IMR-90 (cell line): ENCODE results near the gene FAM234A. TPM values are rescaled to one million over a fixed set of nuclear protein-coding genes. Genes with fewer than 3 reads are reported as not detected.

Experiments
- ATAC-seq: fragments of 200-7000 bp; cut with Tn5 transposase; 2 replicates; pipeline ENCODE4 v1.9.1; 2020; ENCODE audit warnings: low read depth, mild to moderate bottlenecking, moderate library complexity
- BruUV-seq: library from RNA; stranded (reverse); fragments of 400-500 nt; replicated peaks from 2 replicates; lab custom pipeline; 2021; lab: Mats Ljungman, UMichigan
- CTCF ChIA-PET: fragments of 300-600 bp; formaldehyde crosslinking; extraction: SDS; loops from one replicate; lab custom pipeline; 2021; ENCODE audit warnings: antibody characterized with exemption; lab: Yijun Ruan, JAX
- POLR2A ChIA-PET: fragments of 300-600 bp; sonication (Branson Sonifier 250); formaldehyde crosslinking; loops from one replicate; lab custom pipeline; 2022; ENCODE audit warnings: antibody characterized with exemption; ENCODE audit not compliant: unreplicated experiment; lab: Charles Lee
- DNase-seq: peaks from one replicate; pipeline ENCODE4 v3.0.0; 2013
- H2AFZ ChIP-seq: replicated peaks from 2 replicates; pipeline ENCODE3; 2013; ENCODE audit warnings: low read length, mild to moderate bottlenecking; ENCODE audit not compliant: poor library complexity
- H2AK5ac ChIP-seq: 2 replicates; pipeline ENCODE4 v1.6.1; 2013; ENCODE audit warnings: low read depth, low read length, inconsistent platforms
- H2AK9ac ChIP-seq: replicated peaks from 2 replicates; pipeline ENCODE3; 2013; ENCODE audit warnings: mild to moderate bottlenecking, low read depth, low read length, moderate library complexity; ENCODE audit not compliant: poor library complexity
- H2BK120ac ChIP-seq: 2 replicates; pipeline ENCODE4 v1.6.1; 2013; ENCODE audit warnings: low read depth, low read length, inconsistent platforms
- H2BK15ac ChIP-seq: 3 replicates; pipeline ENCODE4 v1.6.1; 2013; ENCODE audit warnings: low read depth, low read length, inconsistent platforms
- H2BK20ac ChIP-seq: 2 replicates; pipeline ENCODE4 v1.6.1; 2013; ENCODE audit warnings: low read depth, mild to moderate bottlenecking, inconsistent platforms, low read length, moderate library complexity
- H2BK5ac ChIP-seq: 2 replicates; pipeline ENCODE4 v1.6.1; 2013; ENCODE audit warnings: mild to moderate bottlenecking, low read depth, low read length, inconsistent platforms; ENCODE audit not compliant: poor library complexity, severe bottlenecking
- H3K14ac ChIP-seq: replicated peaks from 2 replicates; pipeline ENCODE4 v1.6.1; 2013; ENCODE audit warnings: low read depth, low read length, inconsistent platforms
- H3K18ac ChIP-seq: 2 replicates; pipeline ENCODE4 v1.6.1; 2013; ENCODE audit warnings: low read depth, low read length, control low read depth
- H3K23ac ChIP-seq: 2 replicates; pipeline ENCODE4 v1.6.1; 2013; ENCODE audit warnings: low read depth, low read length, inconsistent platforms
- H3K27ac ChIP-seq: 2 replicates; pipeline ENCODE4 v1.5.1; 2013; ENCODE audit warnings: mild to moderate bottlenecking, control low read depth, low read length; ENCODE audit not compliant: insufficient read depth
- H3K27me3 ChIP-seq: 2 replicates; pipeline ENCODE4 v1.6.1; 2013; ENCODE audit warnings: low read length; ENCODE audit not compliant: control insufficient read depth, insufficient read depth
- H3K36me3 ChIP-seq: 2 replicates; pipeline ENCODE4 v1.6.1; 2013; ENCODE audit warnings: low read length, mixed read lengths; ENCODE audit not compliant: control insufficient read depth, insufficient read depth
- H3K4ac ChIP-seq: 2 replicates; pipeline ENCODE4 v1.6.1; 2013; ENCODE audit warnings: low read depth, low read length, inconsistent platforms
- H3K4me1 ChIP-seq: 2 replicates; pipeline ENCODE4 v1.6.1; 2013; ENCODE audit warnings: low read length, mixed read lengths; ENCODE audit not compliant: control insufficient read depth, insufficient read depth
- H3K4me2 ChIP-seq: 2 replicates; pipeline ENCODE4 v1.6.1; 2013; ENCODE audit warnings: low read depth, mild to moderate bottlenecking, control low read depth, low read length, moderate library complexity
- H3K4me3 ChIP-seq: 2 replicates; pipeline ENCODE4 v1.5.1; 2013; ENCODE audit warnings: low read depth, mild to moderate bottlenecking, control low read depth, low read length, moderate library complexity; ENCODE audit not compliant: insufficient read depth
- H3K56ac ChIP-seq: 2 replicates; pipeline ENCODE4 v1.6.1; 2013; ENCODE audit warnings: low read length, inconsistent platforms; ENCODE audit not compliant: insufficient read depth; ENCODE audit errors: extremely low read depth
- H3K79me1 ChIP-seq, 2 experiments: 2 replicates each; pipeline ENCODE4 v1.6.1; 2013; ENCODE audit warnings: low read length in 2 of 2, inconsistent platforms in 1 of 2, low read depth in 1 of 2
- H3K9ac ChIP-seq: 2 replicates; pipeline ENCODE4 v1.6.1; 2013; ENCODE audit warnings: low read depth, low read length, control low read depth
- H3K9me1 ChIP-seq: 2 replicates; pipeline ENCODE4 v1.6.1; 2013; ENCODE audit warnings: low read length, inconsistent platforms; ENCODE audit not compliant: insufficient read depth
- H3K9me3 ChIP-seq: 2 replicates; pipeline ENCODE4 v1.6.1; 2013; ENCODE audit warnings: low read length; ENCODE audit not compliant: control insufficient read depth, insufficient read depth
- H4K20me1 ChIP-seq: 2 replicates; pipeline ENCODE4 v1.6.1; 2013; ENCODE audit warnings: low read length, inconsistent platforms; ENCODE audit not compliant: insufficient read depth
- H4K5ac ChIP-seq: 2 replicates; pipeline ENCODE4 v1.6.1; 2013; ENCODE audit warnings: mild to moderate bottlenecking, low read depth, low read length, control low read depth
- H4K8ac ChIP-seq, 2 experiments: 2 replicates each; pipeline ENCODE4 v1.6.1; 2013; ENCODE audit warnings: low read depth in 2 of 2, low read length in 2 of 2, control low read depth in 1 of 2, inconsistent platforms in 1 of 2
- H4K91ac ChIP-seq: 2 replicates; pipeline ENCODE4 v1.6.1; 2013; ENCODE audit warnings: low read depth, low read length, inconsistent platforms; ENCODE audit not compliant: insufficient read depth
- CEBPB ChIP-seq: IDR thresholded peaks from 2 replicates; pipeline ENCODE4 v1.6.1; 2012; ENCODE audit warnings: low read depth, low read length, improper control_type of control experiment
- MAFK ChIP-seq: IDR thresholded peaks from 2 replicates; pipeline ENCODE4 v1.6.1; 2012; ENCODE audit warnings: low read depth, low read length, improper control_type of control experiment
- NFE2L2 ChIP-seq: fragments of 150-350 bp; IDR thresholded peaks from 2 replicates; pipeline ENCODE4 v1.6.1; 2016; ENCODE audit warnings: low read depth, mild to moderate bottlenecking, low read length
- POLR2A ChIP-seq: IDR thresholded peaks from 2 replicates; pipeline ENCODE4 v1.6.1; 2012; ENCODE audit warnings: mild to moderate bottlenecking, low read depth, low read length
- RCOR1 ChIP-seq: IDR thresholded peaks from 2 replicates; pipeline ENCODE4 v1.6.1; 2012; ENCODE audit warnings: mild to moderate bottlenecking, low read length, improper control_type of control experiment; ENCODE audit not compliant: insufficient replicate concordance
- WGBS, 2 experiments: methylation state at CpG; one replicate each; pipeline versions ENCODE4 v1.1.5 to v1.1.7; 2013; ENCODE audit warnings: missing lambda C conversion rate in 2 of 2; ENCODE audit not compliant: insufficient read length in 1 of 2; ENCODE audit errors: extremely low coverage in 2 of 2; 5-methylcytosine and 5-hydroxymethylcytosine counted together
- dilution Hi-C: fragments of 300-500 bp; cut with HindIII; formaldehyde crosslinking; loops from one replicate; pipeline ENCODE4 v1.14.3; 2018; ENCODE audit warnings: low sequenced_read_pairs; ENCODE audit not compliant: unreplicated experiment
- in situ Hi-C: fragments of 300-500 bp; cut with MboI; formaldehyde crosslinking; loops from 3 replicates; pipeline ENCODE4 v1.14.3; 2019; ENCODE audit warnings: low sequenced_read_pairs, inconsistent platforms, mixed read lengths
- intact Hi-C: fragments of 100-400 bp; cut with micrococcal nuclease; formaldehyde crosslinking; loops from 2 replicates; pipeline ENCODE4 v1.10.0; 2022
- polyA plus RNA-seq, 3 experiments: library from polyadenylated mRNA; depleted of rRNA; stranded (reverse); fragments of >200 nt; gene quantifications; 2 replicates each; pipeline ENCODE4 v1.2.3, GENCODE V29; 2012; ENCODE audit warnings: low replicate concordance in 1 of 3
- total RNA-seq: library from RNA; depleted of rRNA; stranded (reverse); fragments of >200 nt; gene quantifications from 2 replicates; pipeline ENCODE4 v1.2.3, GENCODE V29; 2012
- TF ChIP-seq, protein P1 (sequence below): conservative IDR thresholded peaks from 2 replicates; pipeline ENCODE4 v1.5.1; 2012; ENCODE audit warnings: mild to moderate bottlenecking, low read depth, low read length, improper control_type of control experiment
- TF ChIP-seq, protein P2 (sequence below): fragments of 150-350 bp; IDR thresholded peaks from 2 replicates; pipeline ENCODE4 v1.6.1; 2016; ENCODE audit warnings: low read depth, mild to moderate bottlenecking, low read length, moderate library complexity, borderline replicate concordance

Gene FAM234A
- total and polyA plus RNA-seq, 2 of the 4 experiments (the other 2 are of a cell fraction) = 30.3 to 64.2 TPM

DNA sequence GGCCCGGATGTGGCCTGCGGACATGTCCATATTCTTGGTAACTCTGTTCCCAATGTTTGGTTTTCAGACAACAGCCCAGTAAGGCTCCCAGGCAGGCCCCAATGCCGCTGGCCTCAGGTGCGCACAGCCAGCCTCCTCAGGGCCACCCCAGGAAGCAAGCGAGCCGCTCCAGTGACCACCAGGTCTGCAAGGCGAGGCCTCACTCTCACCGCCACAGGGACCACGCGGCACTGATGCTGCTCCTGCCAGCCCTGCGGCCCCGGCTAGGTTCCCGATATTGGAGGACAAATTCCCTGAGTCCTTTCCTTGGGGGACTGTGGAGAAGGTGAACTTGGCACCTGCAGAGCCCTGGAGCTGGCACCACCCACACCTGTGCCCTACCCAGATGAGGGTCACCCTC, 67.3 kb downstream of the FAM234A start:
- intact Hi-C loops = no loop called here
- Histone ChIP-seq H3K79me1 (peaks cover 0 to 15% of the 10 kb centered on the region in 2 experiments; a peak in 2 of 4 replicates), H3K36me3 (peaks cover 30% of the 10 kb centered on the region), H3K27me3 (no peaks in the 10 kb centered on the region), H3K4me1 (no peaks in the 10 kb centered on the region), H4K5ac (no peak overlapping the region), H3K4me3 (no peak overlapping the region), H2BK120ac (no peak overlapping the region), H3K56ac (no peak overlapping the region), H2BK20ac (no peak overlapping the region), H3K4ac (no peak overlapping the region), H3K27ac (no peak overlapping the region), H3K4me2 (no peak overlapping the region), H2AFZ (no peak overlapping the region), H3K9ac (no peak overlapping the region), H4K91ac (no peak overlapping the region), H2AK5ac (no peak overlapping the region), H2BK15ac (no peak overlapping the region), H4K20me1 (peaks cover 4% of the 10 kb centered on the region; the same call in 1 of the 2 replicates), H2BK5ac (no peak overlapping the region), H2AK9ac (no peak overlapping the region), H3K14ac (no peak overlapping the region), H3K23ac (no peak overlapping the region), H3K9me1 (no peaks in the 10 kb centered on the region), H3K9me3 (no peaks in the 10 kb centered on the region), H4K8ac (no peak overlapping the region), H3K18ac (no peak overlapping the region)
- WGBS, 2 experiments = 100% methylated on average over 3 of the region's 13 CpGs; no CpG with 5 or more reads in 1 of the 2 experiments
- in situ Hi-C loops = no loop called here
- TF ChIP-seq NFE2L2 = no peak
- TF ChIP-seq CEBPB = no peak
- TF ChIP-seq RCOR1 = no peak
- TF ChIP-seq MAFK = no peak
- TF ChIP-seq, protein P1, sequence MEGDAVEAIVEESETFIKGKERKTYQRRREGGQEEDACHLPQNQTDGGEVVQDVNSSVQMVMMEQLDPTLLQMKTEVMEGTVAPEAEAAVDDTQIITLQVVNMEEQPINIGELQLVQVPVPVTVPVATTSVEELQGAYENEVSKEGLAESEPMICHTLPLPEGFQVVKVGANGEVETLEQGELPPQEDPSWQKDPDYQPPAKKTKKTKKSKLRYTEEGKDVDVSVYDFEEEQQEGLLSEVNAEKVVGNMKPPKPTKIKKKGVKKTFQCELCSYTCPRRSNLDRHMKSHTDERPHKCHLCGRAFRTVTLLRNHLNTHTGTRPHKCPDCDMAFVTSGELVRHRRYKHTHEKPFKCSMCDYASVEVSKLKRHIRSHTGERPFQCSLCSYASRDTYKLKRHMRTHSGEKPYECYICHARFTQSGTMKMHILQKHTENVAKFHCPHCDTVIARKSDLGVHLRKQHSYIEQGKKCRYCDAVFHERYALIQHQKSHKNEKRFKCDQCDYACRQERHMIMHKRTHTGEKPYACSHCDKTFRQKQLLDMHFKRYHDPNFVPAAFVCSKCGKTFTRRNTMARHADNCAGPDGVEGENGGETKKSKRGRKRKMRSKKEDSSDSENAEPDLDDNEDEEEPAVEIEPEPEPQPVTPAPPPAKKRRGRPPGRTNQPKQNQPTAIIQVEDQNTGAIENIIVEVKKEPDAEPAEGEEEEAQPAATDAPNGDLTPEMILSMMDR = no peak
- TF ChIP-seq POLR2A = no peak
- TF ChIP-seq, protein P2, sequence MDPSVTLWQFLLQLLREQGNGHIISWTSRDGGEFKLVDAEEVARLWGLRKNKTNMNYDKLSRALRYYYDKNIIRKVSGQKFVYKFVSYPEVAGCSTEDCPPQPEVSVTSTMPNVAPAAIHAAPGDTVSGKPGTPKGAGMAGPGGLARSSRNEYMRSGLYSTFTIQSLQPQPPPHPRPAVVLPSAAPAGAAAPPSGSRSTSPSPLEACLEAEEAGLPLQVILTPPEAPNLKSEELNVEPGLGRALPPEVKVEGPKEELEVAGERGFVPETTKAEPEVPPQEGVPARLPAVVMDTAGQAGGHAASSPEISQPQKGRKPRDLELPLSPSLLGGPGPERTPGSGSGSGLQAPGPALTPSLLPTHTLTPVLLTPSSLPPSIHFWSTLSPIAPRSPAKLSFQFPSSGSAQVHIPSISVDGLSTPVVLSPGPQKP = no peak
- dilution Hi-C loops = no loop called here
- ChIA-PET POLR2A (no interaction called here), CTCF (no interaction called here)
- BruUV-seq = no TSS peak
- DNase-seq = no peak
- ATAC-seq = no peak
